ENCODE measurements around the gene LCN2.
"Not testable (repeated sequence)": the region's sequence is repeated elsewhere in the genome, so short reads cannot be mapped to it uniquely, and the experiment has no call there.

LCN2 gene

DNA sequence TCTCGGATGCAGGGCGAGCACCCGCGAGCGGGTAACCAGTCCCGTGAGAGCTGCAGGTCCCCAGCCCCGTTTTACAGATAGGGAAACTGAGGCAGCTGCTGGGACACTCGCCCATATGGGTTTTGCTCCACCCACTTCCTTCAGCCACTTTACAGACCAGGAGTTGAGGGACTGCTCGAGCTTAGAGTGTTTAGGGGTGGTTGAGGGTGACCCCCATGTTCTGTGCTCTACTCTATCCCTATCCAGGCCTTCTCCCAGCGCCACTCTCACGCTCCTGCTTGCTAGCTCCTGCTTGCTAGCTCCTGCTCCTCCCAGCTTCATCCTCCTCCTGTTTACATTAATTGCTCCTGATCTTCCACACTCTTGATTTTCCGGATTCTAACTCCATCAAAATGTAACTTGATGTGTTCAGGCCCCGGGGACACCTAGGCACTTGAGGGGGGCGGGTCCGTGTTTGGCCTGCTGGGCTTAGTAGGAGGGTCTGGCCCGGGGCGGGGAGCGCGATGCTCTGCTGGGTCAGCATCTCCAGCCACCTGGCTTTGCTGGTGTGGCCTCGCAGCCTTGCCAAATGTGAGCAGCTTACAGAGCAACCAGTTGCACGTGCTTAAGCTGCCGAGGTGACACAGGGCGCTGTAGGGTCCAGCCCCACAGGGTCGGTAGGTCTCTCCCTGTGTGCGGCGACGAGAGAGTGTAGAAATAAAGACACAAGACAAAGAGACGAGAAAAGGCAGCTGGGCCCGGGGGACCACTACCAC lies 20.2 kb upstream of the LCN2 start:
- no peak for DNase-seq

DNA sequence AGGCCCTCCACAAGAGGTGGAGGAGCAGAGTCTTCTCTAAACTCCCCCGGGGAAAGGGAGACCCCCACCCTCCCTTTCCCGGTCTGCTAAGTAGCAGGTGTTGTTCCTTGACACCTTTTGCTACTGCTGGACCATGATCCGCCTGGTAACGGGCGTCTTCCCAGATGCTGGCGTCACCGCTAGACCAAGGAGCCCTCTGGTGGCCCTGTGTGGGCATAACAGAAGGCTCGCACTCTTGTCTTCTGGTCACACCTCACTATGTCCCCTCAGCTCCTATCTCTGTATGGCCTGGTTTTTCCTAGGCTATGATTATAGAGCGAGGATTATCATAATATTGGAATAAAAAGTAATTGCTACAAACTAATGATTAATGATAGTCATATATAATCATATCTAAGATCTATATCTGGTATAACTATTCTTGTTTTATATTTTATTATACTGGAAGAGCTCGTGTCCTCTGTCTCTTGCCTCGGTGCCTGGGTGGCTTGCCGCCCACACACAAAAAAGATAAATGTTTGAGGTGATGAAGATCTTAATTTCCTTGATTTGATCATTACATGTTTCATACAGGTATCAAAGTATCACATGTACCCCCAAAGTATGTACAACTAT lies 19.2 kb upstream of the LCN2 start:
- DNase-seq, result not testable (repeated sequence)

DNA sequence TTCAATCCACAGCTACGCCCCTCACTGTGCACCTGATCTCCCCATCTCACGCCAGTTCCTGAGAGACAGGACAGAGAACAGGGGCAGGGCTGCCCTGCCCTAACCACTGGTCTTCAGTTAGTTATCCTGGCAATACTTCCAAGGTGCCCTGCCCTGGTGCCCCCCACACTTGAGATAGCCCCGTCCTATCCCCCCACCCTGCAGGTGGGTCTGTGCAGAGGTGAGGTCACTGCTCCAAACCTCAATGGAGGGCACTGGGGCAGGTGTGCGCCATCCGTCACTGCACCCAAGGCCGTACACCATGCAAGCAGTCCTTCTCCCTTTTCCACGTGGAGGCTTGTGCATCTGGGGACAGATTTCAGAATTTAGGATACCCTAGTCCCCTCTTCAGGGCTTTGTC lies 18.6 kb upstream of the LCN2 start:
- DNase-seq, result not testable (repeated sequence)

DNA sequence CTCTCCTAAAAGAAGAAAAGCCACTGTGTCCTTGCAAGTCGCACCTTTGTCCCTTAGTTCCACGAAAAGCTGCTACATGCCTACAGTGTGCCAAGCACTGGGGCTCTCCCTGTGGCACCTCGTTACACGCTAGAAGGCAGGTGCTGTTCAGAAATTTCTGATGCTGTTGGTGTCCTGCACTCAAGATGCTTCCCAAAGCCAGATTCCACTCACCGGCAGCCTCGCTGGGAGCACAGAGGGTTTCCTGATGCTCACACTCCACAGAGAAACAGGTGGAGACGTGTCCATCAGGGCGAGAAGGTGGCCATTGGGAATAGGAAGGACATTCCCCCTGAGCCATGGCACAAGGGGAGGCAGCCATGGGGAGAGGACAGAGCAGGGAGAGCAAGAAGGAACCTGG lies 17.9 kb upstream of the LCN2 start:
- DNase-seq, result not testable (repeated sequence)

DNA sequence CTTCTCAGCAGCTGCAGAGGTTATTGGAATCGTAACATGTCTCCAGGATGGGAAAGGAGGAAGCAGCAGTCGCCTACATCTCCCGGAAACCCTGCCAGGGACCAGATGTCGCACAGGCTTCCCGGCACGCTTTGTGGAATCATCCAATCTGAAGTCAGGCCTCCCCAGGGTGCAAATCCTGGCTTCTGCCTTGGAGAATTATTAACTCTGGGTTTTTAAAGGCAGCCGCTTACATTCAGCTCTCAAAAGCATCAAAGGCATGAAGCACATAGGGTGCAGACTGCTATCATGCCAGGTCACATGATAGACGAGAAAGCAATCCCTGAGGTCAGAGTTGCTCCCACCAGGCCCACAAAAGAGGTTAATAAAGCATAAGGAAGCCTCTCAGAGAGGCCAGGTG lies 17.1 kb upstream of the LCN2 start:
- DNase-seq, result not testable (repeated sequence)

DNA sequence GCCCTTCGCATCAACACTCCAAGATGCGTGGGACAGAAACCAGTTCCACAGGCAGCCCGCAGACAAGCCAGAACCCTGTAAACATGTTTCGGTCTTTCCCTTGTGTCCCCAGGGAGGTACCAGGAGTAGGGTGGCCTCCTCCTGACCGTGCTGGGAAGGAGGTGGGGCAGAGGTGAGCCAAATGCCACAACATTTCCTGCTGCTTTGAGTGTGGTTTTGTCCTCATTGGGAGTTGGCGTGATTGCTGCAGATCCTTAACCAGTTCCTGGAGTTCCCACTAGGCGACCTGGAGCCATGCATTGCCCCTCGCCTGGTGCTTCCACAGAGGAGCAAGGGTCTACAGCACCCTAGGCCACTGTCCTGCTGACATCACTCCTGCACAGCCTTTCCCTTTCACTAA lies 13.7 kb upstream of the LCN2 start:
- not testable (repeated sequence) for DNase-seq

DNA sequence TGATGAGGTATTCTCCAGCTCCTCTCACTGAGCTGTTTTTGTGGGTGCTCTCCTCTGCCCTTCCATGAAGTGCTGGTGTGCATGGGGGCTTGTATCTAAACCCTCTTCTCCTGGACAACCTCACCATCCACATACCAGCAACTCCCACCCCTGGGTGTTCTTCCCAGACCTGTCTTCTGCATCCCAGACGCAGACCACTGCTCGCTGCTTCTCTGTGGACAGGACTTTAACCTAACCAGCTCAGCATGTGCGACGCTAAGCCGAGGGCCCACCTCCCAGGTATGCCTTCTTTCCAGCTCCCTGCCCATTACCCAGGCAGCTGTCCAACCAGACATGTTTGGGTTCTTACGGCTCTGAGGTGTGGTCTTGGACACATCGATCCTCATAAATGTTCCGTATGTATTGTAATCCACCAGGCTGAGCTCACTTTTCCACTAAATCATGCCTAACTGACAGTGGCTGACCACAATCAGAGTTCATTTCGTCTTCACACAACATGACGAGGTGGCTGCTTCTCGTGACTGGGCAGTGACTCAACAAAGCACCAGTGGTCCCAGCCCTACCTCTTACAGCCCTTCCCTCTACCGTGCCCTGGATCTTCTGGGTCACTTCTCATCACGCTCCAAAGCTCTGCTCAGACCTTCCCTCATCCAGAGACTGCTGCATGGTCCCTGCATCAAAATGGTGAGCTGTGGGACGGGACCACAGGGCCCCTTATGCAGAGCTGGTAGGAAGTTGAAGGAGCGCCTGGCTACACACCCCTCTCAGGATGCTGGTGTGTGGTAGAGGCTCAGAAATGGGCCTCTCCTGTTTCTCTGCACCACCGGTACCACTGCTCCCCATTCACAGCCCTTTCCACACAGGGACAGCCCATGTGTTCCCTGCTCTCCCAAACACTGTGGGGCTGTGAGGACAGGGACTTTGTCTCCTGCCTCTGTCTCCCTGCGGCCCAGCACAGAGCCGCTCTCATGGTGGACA lies 12.1 kb upstream of the LCN2 start:
- DNase-seq, result no peak

DNA sequence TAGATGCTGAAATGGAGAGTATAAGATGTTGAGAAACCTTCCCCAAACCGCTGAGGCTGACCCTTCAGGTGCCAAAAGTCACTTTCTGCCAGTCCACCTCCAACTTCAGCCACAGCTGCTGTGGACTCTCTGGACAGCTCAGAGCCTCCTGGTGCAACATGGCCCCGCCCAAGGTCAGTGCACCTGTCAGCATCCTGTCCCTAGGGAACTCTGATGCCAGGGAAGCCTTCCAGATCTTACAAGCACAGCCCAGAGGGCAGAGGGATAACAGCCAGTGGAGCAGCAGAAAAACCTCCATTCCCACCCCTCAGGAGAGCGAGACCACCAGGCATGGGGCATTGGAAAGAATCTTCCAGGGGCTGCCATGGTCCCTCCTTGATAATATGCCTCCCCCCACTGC lies 11.3 kb upstream of the LCN2 start:
- no peak for DNase-seq

DNA sequence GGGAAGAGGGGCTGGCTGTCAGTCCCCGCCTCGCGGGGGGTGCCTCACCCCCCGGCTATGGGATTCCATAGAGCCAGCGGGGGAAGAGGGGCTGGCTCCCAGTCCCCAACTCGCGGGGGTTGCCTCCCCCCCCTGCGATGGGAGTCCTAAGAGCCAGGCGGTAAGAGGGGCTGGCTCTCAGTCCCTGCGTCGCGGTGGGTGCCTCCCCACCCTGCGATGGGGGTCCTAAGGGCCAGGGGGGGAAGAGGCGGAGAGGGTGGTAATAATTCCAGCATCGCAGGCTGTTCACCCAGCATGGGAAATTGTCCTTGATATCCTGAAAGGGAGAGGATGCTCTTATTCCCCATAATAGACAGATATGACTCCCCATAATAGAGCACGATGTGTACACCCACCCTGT lies 9.6 kb upstream of the LCN2 start:
- no peak for DNase-seq

DNA sequence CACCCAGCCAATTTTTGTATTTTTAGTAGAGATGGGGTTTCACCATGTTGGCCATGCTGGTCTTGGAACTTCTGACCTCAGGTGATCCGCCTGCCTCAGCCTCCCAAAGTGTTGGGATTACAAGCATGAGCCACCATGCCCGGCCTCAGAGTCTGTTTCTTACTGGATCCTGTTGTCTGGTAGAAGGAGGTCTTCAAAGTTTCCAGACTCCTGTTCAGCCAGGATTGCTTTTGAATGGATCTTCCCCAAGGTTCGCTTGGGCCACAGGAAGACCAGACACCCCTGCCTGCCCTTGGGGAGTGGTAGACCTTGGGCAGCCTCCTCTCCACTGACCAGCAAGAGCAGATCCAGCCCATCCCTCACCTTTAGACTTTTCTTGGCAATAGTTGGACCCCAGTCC lies 7.6 kb upstream of the LCN2 start:
- DNase-seq, result no peak

DNA sequence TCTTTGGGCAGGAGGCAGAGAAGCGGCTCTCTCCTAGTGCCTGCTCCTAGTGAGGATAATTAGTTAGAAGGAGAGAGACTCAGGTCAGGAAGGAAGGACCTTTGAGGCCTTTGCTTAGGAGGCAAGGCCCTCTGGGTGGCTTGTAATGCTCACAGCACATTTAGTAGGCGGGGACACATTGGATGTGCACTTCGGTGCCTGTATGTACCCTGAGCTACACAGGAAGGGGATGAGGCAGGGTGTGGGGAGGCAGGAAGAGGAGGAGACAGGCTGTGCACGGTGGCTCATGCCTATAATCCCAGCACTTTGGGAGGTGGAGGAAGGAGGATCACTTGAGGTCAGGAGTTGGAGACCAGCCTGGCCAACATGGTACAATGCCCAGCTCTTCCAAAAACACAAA lies 7.2 kb upstream of the LCN2 start:
- DNase-seq, result no peak

DNA sequence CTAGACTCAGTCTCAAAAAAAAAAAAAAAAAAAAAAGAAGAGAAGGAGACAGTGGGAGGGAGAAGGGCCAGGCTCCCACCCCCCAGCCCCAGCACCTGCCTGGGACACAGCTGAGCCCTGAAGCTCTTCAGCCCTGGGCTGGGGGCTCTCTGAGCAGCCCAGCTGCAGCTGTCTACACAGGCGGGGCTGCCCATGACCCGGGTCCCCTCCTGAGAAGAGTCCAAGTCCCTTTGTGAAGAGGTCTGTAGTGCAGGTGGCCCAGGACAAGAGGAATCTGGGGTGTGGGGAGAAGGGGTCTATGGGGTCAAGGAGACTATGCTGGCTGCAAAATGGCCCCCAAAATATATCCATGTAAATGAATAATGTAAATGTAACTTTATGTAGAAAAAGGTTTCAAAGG lies 6.7 kb upstream of the LCN2 start:
- DNase-seq, result no peak

DNA sequence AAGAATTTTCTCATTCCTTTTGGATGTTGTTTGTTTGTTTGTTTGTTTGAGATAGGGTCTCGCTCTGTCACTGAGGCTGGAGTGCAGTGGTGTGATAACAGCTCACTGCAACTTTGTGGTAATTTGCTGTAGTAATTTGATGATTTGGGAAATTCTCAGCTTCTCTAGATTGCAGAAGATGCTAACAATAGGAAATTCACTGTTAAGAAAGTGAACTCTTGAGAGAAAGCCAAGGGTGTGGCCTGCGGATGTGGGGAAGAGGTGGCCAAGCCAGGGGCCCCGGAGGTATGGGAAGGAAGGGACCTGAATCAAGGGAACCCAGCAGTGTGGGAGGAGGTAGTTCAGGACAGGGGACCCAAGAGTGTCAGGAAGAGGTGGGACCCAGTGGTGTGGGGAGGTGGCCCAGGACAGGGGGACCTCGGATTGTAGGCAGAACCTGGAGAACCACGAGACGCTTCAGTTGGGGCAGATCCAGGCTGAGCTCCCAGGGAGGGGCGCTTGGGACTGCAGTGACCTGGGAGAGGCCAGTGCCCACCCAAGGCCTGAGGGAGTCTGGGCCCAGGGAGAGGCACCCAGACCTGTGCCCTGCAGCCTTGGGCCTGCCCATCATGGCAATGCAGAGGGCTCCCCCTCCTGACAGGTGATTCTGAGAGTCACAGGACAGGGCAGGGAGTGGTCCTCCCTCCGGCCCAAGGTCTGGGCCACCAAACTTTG lies 5.6 kb upstream of the LCN2 start:
- no peak for DNase-seq

DNA sequence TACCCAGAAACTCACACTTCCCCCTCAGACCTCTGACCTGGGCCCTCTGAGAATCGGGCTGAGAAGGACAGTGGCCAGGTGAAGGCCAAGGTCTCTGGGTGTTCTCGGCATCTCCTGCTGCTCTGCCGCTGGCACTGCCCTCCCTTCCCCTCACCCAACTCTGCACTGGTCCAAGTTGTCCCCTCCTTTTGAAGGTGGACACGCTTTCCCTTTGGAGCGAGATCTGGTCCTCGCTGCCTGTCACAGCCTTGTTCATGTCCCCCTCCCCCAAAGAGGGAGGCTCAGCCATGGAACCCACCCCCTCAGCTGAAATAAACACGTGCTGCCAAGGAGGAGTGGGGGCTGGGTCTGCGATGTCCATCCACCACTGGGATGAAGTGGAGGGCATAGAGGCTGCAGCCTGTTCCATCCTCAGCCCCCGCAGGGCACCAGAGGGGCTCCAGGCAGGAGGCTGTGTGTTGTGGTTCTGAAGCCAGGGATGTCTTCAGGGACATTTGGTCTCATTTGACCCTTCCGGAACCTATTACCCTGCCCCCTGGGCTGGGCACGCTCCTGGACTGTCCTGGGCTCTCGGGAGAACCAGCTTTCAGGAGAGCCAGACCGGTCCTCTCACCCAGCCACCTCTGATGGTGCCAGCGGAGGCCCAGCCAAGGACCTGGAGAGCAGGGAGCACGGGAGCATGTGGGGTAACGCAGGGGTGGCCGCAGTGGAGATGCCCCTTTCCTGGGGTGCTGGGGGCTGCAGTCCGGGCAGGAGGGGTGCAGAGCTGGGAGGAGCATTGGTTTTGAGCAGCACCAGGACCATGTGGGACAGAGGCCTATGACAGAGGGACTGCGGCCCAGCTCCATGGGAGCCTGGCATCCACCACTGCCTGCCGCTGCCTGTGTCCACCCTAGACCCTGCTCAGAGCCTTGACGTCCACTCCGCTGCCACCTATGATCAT lies 4.7 kb upstream of the LCN2 start:
- DNase-seq, result no peak

DNA sequence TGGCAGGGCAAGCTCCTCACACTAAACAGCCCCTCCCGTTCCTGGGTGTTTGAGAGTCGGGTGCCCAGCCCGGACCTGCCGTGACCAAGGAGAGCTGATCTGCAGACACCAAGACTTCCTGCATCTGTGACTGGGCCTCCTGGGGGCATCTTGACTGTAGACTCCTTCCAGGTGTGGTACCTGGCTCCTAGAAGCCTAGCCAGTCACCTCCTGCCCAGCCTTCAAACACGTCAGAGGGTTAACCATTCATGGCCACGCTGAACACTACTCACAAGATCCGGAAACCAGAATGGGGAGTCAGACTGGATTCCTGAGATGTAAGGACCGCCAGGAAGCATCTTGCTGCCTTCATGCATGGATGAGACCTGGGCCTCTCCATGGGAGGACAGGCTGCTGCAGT lies 3.7 kb upstream of the LCN2 start:
- no peak for DNase-seq

DNA sequence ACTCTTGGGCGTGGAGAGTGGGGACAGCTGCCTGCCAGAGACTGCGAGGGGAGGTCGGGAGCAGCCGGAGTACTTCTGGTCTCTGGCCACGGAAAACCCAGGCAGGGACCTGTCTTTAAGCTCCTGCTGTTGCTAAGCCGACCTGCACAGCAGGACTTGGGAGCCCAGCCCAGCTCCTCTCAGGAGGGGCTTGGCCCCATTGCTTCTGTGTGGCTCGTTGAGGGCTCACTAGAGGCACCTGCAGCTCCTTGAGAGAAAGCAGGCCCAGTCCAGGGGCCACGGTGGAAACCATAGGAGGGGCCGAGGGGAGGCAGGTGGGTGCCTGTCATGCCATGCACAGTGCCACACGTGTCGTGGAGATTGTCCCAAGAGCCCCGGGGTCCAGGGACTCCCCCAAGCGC lies 3.3 kb upstream of the LCN2 start:
- DNase-seq, result no peak

DNA sequence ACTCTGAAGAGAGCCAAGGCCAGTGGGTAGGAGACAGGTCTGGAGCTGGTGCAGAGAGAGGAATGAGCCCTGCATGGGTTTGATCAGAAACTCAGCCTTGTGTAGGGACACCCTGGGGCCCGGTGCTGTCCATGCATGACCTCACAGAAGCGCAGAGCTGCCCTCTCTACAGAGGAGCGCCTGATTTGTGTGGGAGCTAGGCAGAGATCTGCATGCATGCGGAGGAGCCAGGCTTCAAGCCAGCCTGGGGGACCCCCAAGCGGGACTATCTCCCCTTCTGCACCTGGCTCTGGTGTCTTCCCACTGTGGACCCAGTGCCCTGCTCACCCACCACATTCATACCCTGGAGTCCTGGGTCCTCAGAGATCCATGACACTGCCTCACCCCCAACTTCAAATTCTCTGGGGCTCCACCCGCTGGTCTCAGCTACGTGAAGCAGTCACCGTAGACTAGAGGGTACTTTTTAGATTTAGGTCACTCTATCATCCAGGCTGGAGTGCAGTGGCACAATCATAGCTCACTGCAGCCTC lies 2.6 kb upstream of the LCN2 start:
- no peak for DNase-seq

DNA sequence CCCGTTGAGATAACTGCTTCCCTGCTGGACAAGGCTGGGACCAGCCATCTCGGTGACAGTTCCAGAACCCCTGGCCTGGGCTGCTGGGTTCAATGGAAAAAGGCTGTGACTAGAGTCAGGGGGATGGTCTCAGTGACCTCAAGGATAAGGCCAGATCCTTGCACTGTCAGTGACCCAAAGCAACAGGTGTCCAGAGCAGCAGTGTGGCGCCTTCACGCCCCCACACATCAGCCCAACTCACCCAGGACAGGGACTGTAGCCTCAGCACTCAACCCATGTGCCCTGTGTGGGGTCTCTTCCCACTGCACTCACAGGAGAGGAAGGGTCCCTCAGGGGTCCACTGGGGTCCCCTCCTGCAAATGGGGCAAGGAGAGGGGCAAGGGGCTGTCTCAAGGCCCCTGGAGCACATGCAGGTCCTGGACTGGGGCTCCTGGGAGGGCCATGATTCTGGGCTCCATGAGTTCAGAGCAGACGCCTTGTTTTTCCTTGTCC lies 698 bp upstream of the LCN2 start:
- no peak for DNase-seq

DNA sequence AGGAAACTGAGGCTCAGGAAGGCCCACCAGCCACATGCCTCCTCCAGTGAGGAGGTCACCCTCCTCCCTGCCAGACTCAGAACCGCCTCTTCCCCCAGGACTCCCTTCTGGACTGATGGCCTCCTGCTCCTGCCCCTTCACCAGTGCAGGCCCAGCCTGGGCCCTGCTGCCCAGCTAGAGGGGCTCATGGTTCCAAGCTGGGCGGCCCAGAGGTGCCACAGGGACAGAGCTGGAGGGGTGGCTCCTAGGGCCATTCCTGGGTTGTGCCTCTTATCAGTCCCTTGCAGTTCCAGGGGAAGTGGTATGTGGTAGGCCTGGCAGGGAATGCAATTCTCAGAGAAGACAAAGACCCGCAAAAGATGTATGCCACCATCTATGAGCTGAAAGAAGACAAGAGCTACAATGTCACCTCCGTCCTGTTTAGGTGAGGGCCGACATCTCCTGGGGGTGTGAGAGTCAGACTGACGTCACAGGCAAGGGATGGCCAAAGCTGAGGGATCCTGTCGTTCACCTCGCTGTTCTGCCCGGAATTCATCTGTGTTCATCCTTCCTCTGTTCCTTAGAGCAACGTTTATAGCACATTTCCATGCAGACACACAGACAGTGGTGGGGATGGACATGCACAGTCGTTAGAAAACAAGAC lies 819 bp downstream of the LCN2 start:
- no peak for DNase-seq

DNA sequence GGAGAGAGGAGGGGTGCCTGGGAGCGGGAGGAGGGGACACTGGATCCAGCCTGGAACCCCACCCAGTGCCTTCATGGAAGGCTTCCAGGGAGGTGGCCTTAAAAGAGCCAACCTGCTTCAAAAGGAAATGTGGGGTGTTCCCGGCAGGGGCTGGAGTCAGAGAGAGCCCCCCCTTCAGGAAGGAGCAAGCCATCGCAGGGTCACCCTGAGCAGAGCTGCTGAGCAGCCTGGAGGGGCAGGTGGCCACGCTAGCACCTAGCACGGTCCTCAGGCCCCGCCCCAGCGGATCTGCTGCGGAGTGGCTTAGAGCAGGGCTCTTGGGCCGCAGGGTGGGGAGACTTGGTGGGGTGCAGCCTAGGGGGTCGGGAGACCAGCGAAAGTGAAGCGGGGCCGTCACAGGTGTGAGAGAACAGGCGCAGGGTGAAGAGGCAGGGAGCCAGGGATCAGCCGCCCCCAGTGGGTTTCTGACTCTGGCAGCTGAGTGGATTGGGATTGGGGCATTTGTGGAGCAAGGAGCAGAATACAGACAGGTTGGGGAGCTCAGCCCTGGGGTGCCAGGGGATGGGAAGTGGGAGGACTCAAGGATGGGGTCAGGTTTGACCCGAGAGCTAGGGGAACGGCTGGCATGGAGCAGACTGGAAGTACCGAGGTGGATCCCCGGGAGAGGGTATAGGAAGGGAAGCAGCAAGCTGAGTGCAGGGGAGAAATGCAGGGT lies 1.5 kb downstream of the LCN2 start:
- no peak for DNase-seq

Measured in NCI-H748 treated with DMSO at 0.1 percent for 48 hours (cell line).